ENCODE measurements around the gene IGSF1. TPM values are rescaled to one million over a fixed set of nuclear protein-coding genes. Genes with fewer than 3 reads are reported as not detected.

The IGSF1 gene
- total RNA-seq, 4 donors from 2014 or later = 1.1 to 21.6 (median 9.3) TPM

- no peak for DNase-seq
Measured at GRCh38 chrX:131239057-131239456, 50.0 kb downstream of the IGSF1 start.

GRCh38 chrX:131237363-131237762 is 51.7 kb downstream of the IGSF1 start:
- Histone ChIP-seq H3K27me3 (no peaks in the 10 kb centered on the region), H3K27ac (no peak overlapping the region), H3K9me3 (no peaks in the 10 kb centered on the region), H3K36me3 (no peaks in the 10 kb centered on the region), H3K4me3 (replicated peaks in 1 of 3) (no peak overlapping the region), H3K4me1 (peaks cover 0 to 9% of the 10 kb centered on the region in 2 donors)
- 78 to 80% methylated on average over 2 of the region's 2 CpGs for WGBS, 2 donors
- no peak for DNase-seq
- intact Hi-C loops (cut with DNase I) = no loop called here
- TF ChIP-seq POLR2A (IDR thresholded peaks at IDR 0.05) (no peak), CTCF (IDR thresholded peaks at IDR 0.05) (no peak)

More at GRCh38 chrX:131239057-131239456, 50.0 kb downstream of the IGSF1 start:
- no peak overlapping the region for H3K4me3 ChIP-seq (replicated peaks in 1 of 3)
- TF ChIP-seq CTCF (IDR thresholded peaks at IDR 0.05) (no peak), POLR2A (IDR thresholded peaks at IDR 0.05) (no peak)
- H3K27me3 ChIP-seq = no peaks in the 10 kb centered on the region
- H3K36me3 ChIP-seq = no peaks in the 10 kb centered on the region
- H3K4me1 ChIP-seq = peaks cover 0 to 9% of the 10 kb centered on the region in 2 donors
- H3K27ac ChIP-seq = no peak overlapping the region
- intact Hi-C loops (cut with DNase I) = no loop called here
- no peaks in the 10 kb centered on the region for H3K9me3 ChIP-seq
- 78% methylated on average over 2 of the region's 2 CpGs for WGBS, 2 donors

DNA sequence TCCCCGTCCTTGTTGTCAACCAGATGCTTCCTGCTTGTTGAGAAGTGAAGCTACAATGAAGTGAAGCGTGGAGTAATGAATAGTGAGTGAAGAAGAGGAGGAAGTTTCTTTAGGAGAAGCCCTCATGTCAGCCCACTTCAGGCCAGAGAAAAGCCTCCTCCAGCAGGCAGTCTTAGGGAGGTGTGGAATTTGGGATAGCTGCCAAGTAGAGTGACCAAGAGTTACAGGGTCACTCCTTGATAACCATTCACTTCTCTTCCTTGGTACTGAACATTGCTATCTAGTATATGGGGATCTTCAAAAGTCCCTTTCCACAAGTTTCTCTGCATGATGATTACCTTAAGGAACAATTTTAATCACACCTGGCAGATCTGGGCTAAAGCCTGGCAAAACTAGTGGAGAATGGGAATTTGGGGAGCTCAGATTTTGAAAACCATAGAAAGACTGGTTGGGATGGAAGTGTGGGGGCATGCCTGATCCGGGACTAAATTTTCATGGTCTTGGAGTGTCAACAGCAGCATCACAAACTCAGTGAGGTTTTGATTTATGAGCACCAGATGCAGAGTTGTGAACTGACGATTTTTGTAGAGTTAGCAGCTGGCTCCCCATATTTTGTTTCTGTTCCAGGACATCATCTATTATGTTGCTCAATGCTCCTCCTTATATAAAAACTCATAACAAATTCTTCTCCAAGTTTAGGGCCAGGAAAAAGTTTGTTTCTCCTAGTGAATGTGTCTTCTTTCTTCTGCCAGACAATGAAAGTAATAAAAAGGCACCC is 53.1 kb downstream of the IGSF1 start:
- peak; percentile 17 to 19 for DNase-seq
- Histone ChIP-seq H3K9me3 (no peaks in the 10 kb centered on the region), H3K27me3 (no peaks in the 10 kb centered on the region), H3K4me1 (peaks cover 0 to 9% of the 10 kb centered on the region in 2 donors), H3K27ac (no peak overlapping the region), H3K4me3 (replicated peaks in 1 of 3) (no peak overlapping the region), H3K36me3 (no peaks in the 10 kb centered on the region)
- intact Hi-C loops (cut with DNase I) = no loop called here
- WGBS, 2 donors = 48 to 55% methylated on average over 4 of the region's 4 CpGs
- TF ChIP-seq CTCF (IDR thresholded peaks at IDR 0.05) (no peak), POLR2A (IDR thresholded peaks at IDR 0.05) (no peak)

DNA sequence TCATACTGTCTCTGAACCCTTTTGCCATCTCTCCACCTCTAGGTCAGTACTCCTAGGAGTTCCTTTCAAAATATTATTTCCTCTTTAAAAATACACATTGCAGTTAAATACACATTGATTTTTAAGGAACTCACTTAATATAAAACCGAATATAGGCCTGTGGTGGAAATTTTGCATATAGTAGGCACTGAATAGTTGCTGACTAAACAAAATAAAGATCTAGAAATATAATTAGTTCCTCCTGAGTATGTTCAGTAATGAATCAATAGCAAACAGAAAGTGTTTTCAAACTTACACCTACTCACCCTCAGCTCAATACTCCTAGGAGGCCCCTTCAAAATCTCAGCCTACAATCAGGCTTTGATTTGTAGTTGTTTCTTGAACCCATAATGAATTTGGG is 61.5 kb downstream of the IGSF1 start:
- TF ChIP-seq POLR2A (IDR thresholded peaks at IDR 0.05) (no peak), CTCF (IDR thresholded peaks at IDR 0.05) (no peak)
- H3K9me3 ChIP-seq = no peaks in the 10 kb centered on the region
- H3K27ac ChIP-seq = no peak overlapping the region
- H3K4me3 ChIP-seq (replicated peaks in 1 of 3) = no peak overlapping the region
- intact Hi-C loops (cut with DNase I) = no loop called here
- no peaks in the 10 kb centered on the region for H3K27me3 ChIP-seq
- H3K36me3 ChIP-seq = no peaks in the 10 kb centered on the region
- no peaks in the 10 kb centered on the region for H3K4me1 ChIP-seq
- no peak for DNase-seq
- 75 to 87% methylated on average over 1 of the region's 1 CpG for WGBS, 2 donors

GRCh38 chrX:131226591-131226990 is 62.5 kb downstream of the IGSF1 start:
- no peak for DNase-seq
- 94 to 95% methylated on average over 4 of the region's 4 CpGs for WGBS, 2 donors
- no peak overlapping the region for H3K27ac ChIP-seq
- H3K4me3 ChIP-seq (replicated peaks in 1 of 3) = no peak overlapping the region
- H3K9me3 ChIP-seq = no peaks in the 10 kb centered on the region
- H3K4me1 ChIP-seq = no peaks in the 10 kb centered on the region
- intact Hi-C loops (cut with DNase I) = no loop called here
- H3K27me3 ChIP-seq = no peaks in the 10 kb centered on the region
- TF ChIP-seq CTCF (IDR thresholded peaks at IDR 0.05) (no peak), POLR2A (IDR thresholded peaks at IDR 0.05) (no peak)
- no peaks in the 10 kb centered on the region for H3K36me3 ChIP-seq

Data from thyroid gland (tissue), 4 donors.